IMR-90 (cell line): Measurements from ENCODE around the gene ATG4A. TPM values are rescaled to one million over a fixed set of nuclear protein-coding genes. Genes with fewer than 3 reads are reported as not detected.

Source experiments
- ATAC-seq: fragments of 200-7000 bp; cut with Tn5 transposase; 2 replicates; pipeline ENCODE4 v1.9.1; 2020; ENCODE audit warnings: low read depth, mild to moderate bottlenecking, moderate library complexity
- BruUV-seq: library from RNA; stranded (reverse); fragments of 400-500 nt; replicated peaks from 2 replicates; lab custom pipeline; 2021; lab: Mats Ljungman, UMichigan
- CTCF ChIA-PET: fragments of 300-600 bp; formaldehyde crosslinking; extraction: SDS; loops from one replicate; lab custom pipeline; 2021; ENCODE audit warnings: antibody characterized with exemption; lab: Yijun Ruan, JAX
- POLR2A ChIA-PET: fragments of 300-600 bp; sonication (Branson Sonifier 250); formaldehyde crosslinking; loops from one replicate; lab custom pipeline; 2022; ENCODE audit warnings: antibody characterized with exemption; ENCODE audit not compliant: unreplicated experiment; lab: Charles Lee
- DNase-seq: peaks from one replicate; pipeline ENCODE4 v3.0.0; 2013
- H2AFZ ChIP-seq: replicated peaks from 2 replicates; pipeline ENCODE3; 2013; ENCODE audit warnings: low read length, mild to moderate bottlenecking; ENCODE audit not compliant: poor library complexity
- H2AK5ac ChIP-seq: 2 replicates; pipeline ENCODE4 v1.6.1; 2013; ENCODE audit warnings: low read depth, low read length, inconsistent platforms
- H2AK9ac ChIP-seq: replicated peaks from 2 replicates; pipeline ENCODE3; 2013; ENCODE audit warnings: mild to moderate bottlenecking, low read depth, low read length, moderate library complexity; ENCODE audit not compliant: poor library complexity
- H2BK120ac ChIP-seq: 2 replicates; pipeline ENCODE4 v1.6.1; 2013; ENCODE audit warnings: low read depth, low read length, inconsistent platforms
- H2BK15ac ChIP-seq: 3 replicates; pipeline ENCODE4 v1.6.1; 2013; ENCODE audit warnings: low read depth, low read length, inconsistent platforms
- H2BK20ac ChIP-seq: 2 replicates; pipeline ENCODE4 v1.6.1; 2013; ENCODE audit warnings: low read depth, mild to moderate bottlenecking, inconsistent platforms, low read length, moderate library complexity
- H2BK5ac ChIP-seq: 2 replicates; pipeline ENCODE4 v1.6.1; 2013; ENCODE audit warnings: mild to moderate bottlenecking, low read depth, low read length, inconsistent platforms; ENCODE audit not compliant: poor library complexity, severe bottlenecking
- H3K14ac ChIP-seq: replicated peaks from 2 replicates; pipeline ENCODE4 v1.6.1; 2013; ENCODE audit warnings: low read depth, low read length, inconsistent platforms
- H3K18ac ChIP-seq: 2 replicates; pipeline ENCODE4 v1.6.1; 2013; ENCODE audit warnings: low read depth, low read length, control low read depth
- H3K23ac ChIP-seq: 2 replicates; pipeline ENCODE4 v1.6.1; 2013; ENCODE audit warnings: low read depth, low read length, inconsistent platforms
- H3K27ac ChIP-seq: 2 replicates; pipeline ENCODE4 v1.5.1; 2013; ENCODE audit warnings: mild to moderate bottlenecking, control low read depth, low read length; ENCODE audit not compliant: insufficient read depth
- H3K27me3 ChIP-seq: 2 replicates; pipeline ENCODE4 v1.6.1; 2013; ENCODE audit warnings: low read length; ENCODE audit not compliant: control insufficient read depth, insufficient read depth
- H3K36me3 ChIP-seq: 2 replicates; pipeline ENCODE4 v1.6.1; 2013; ENCODE audit warnings: low read length, mixed read lengths; ENCODE audit not compliant: control insufficient read depth, insufficient read depth
- H3K4ac ChIP-seq: 2 replicates; pipeline ENCODE4 v1.6.1; 2013; ENCODE audit warnings: low read depth, low read length, inconsistent platforms
- H3K4me1 ChIP-seq: 2 replicates; pipeline ENCODE4 v1.6.1; 2013; ENCODE audit warnings: low read length, mixed read lengths; ENCODE audit not compliant: control insufficient read depth, insufficient read depth
- H3K4me2 ChIP-seq: 2 replicates; pipeline ENCODE4 v1.6.1; 2013; ENCODE audit warnings: low read depth, mild to moderate bottlenecking, control low read depth, low read length, moderate library complexity
- H3K4me3 ChIP-seq: 2 replicates; pipeline ENCODE4 v1.5.1; 2013; ENCODE audit warnings: low read depth, mild to moderate bottlenecking, control low read depth, low read length, moderate library complexity; ENCODE audit not compliant: insufficient read depth
- H3K56ac ChIP-seq: 2 replicates; pipeline ENCODE4 v1.6.1; 2013; ENCODE audit warnings: low read length, inconsistent platforms; ENCODE audit not compliant: insufficient read depth; ENCODE audit errors: extremely low read depth
- H3K79me1 ChIP-seq, 2 experiments: 2 replicates each; pipeline ENCODE4 v1.6.1; 2013; ENCODE audit warnings: low read length in 2 of 2, inconsistent platforms in 1 of 2, low read depth in 1 of 2
- H3K9ac ChIP-seq: 2 replicates; pipeline ENCODE4 v1.6.1; 2013; ENCODE audit warnings: low read depth, low read length, control low read depth
- H3K9me1 ChIP-seq: 2 replicates; pipeline ENCODE4 v1.6.1; 2013; ENCODE audit warnings: low read length, inconsistent platforms; ENCODE audit not compliant: insufficient read depth
- H3K9me3 ChIP-seq: 2 replicates; pipeline ENCODE4 v1.6.1; 2013; ENCODE audit warnings: low read length; ENCODE audit not compliant: control insufficient read depth, insufficient read depth
- H4K20me1 ChIP-seq: 2 replicates; pipeline ENCODE4 v1.6.1; 2013; ENCODE audit warnings: low read length, inconsistent platforms; ENCODE audit not compliant: insufficient read depth
- H4K5ac ChIP-seq: 2 replicates; pipeline ENCODE4 v1.6.1; 2013; ENCODE audit warnings: mild to moderate bottlenecking, low read depth, low read length, control low read depth
- H4K8ac ChIP-seq, 2 experiments: 2 replicates each; pipeline ENCODE4 v1.6.1; 2013; ENCODE audit warnings: low read depth in 2 of 2, low read length in 2 of 2, control low read depth in 1 of 2, inconsistent platforms in 1 of 2
- H4K91ac ChIP-seq: 2 replicates; pipeline ENCODE4 v1.6.1; 2013; ENCODE audit warnings: low read depth, low read length, inconsistent platforms; ENCODE audit not compliant: insufficient read depth
- CEBPB ChIP-seq: IDR thresholded peaks from 2 replicates; pipeline ENCODE4 v1.6.1; 2012; ENCODE audit warnings: low read depth, low read length, improper control_type of control experiment
- MAFK ChIP-seq: IDR thresholded peaks from 2 replicates; pipeline ENCODE4 v1.6.1; 2012; ENCODE audit warnings: low read depth, low read length, improper control_type of control experiment
- RAD21 ChIP-seq: IDR thresholded peaks from 2 replicates; pipeline ENCODE4 v1.6.1; 2012; ENCODE audit warnings: low read length, improper control_type of control experiment
- RCOR1 ChIP-seq: IDR thresholded peaks from 2 replicates; pipeline ENCODE4 v1.6.1; 2012; ENCODE audit warnings: mild to moderate bottlenecking, low read length, improper control_type of control experiment; ENCODE audit not compliant: insufficient replicate concordance
- WGBS, 2 experiments: methylation state at CpG; one replicate each; pipeline versions ENCODE4 v1.1.5 to v1.1.7; 2013; ENCODE audit warnings: missing lambda C conversion rate in 2 of 2; ENCODE audit not compliant: insufficient read length in 1 of 2; ENCODE audit errors: extremely low coverage in 2 of 2; 5-methylcytosine and 5-hydroxymethylcytosine counted together
- dilution Hi-C: fragments of 300-500 bp; cut with HindIII; formaldehyde crosslinking; loops from one replicate; pipeline ENCODE4 v1.14.3; 2018; ENCODE audit warnings: low sequenced_read_pairs; ENCODE audit not compliant: unreplicated experiment
- in situ Hi-C: fragments of 300-500 bp; cut with MboI; formaldehyde crosslinking; loops from 3 replicates; pipeline ENCODE4 v1.14.3; 2019; ENCODE audit warnings: low sequenced_read_pairs, inconsistent platforms, mixed read lengths
- intact Hi-C: fragments of 100-400 bp; cut with micrococcal nuclease; formaldehyde crosslinking; loops from 2 replicates; pipeline ENCODE4 v1.10.0; 2022
- polyA plus RNA-seq, 3 experiments: library from polyadenylated mRNA; depleted of rRNA; stranded (reverse); fragments of >200 nt; gene quantifications; 2 replicates each; pipeline ENCODE4 v1.2.3, GENCODE V29; 2012; ENCODE audit warnings: low replicate concordance in 1 of 3
- total RNA-seq: library from RNA; depleted of rRNA; stranded (reverse); fragments of >200 nt; gene quantifications from 2 replicates; pipeline ENCODE4 v1.2.3, GENCODE V29; 2012
- TF ChIP-seq, protein P1 (sequence below): fragments of 150-350 bp; IDR thresholded peaks from 2 replicates; pipeline ENCODE4 v1.6.1; 2017; ENCODE audit warnings: mild to moderate bottlenecking, antibody characterized with exemption, low read length, low read depth

ATG4A gene
- total and polyA plus RNA-seq, 2 of the 4 experiments (the other 2 are of a cell fraction), result 8.2 to 14.7 TPM

DNA sequence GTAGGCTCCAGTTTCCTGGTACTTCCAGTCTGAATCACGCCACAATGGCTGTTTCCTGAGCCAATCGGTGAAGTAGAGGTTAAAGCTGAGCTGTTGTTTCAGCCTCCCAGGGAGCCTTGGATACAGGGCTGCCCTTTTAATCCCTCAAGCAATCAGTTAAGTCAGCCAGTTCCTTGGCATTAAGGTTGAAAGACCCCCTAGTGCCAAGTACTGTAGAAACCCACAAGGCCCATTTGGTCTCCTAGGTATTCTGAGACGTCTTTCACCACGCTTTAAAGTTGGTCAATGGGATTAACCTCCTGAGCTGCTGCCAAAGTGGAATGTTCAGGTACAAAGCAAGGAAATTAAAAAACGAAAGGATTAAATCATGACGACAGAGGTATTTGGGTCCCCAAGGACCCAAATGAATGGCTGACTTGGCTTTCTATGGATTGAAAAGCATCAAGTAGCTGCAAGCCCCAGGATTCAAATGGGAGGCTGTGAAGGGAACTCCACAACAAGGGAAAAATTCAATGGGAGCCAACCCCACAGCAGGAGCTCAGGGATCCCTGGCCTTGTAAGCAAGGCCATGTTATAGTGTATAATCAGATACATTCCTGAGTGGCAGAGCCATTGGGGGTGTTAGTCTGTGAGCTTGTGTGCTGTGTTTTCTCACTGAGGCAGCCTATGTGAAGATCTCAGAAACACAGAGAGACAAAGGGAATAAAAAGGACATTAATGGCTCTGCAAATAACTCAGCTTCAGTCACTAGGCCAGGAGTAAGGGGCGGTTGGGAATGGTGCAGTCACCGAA is 86.0 kb downstream of the ATG4A start:
- H3K27me3 ChIP-seq, result peaks cover 29% of the 10 kb centered on the region
- no peak overlapping the region for H2AK9ac ChIP-seq
- H3K9ac ChIP-seq, result no peak overlapping the region
- no peaks in the 10 kb centered on the region for H3K36me3 ChIP-seq
- in situ Hi-C loops (no loop called here), intact Hi-C loops (no loop called here), dilution Hi-C loops (no loop called here)
- H2AFZ ChIP-seq, result no peak overlapping the region
- H2BK5ac ChIP-seq, result no peak overlapping the region
- H3K4ac ChIP-seq, result no peak overlapping the region
- no peak overlapping the region for H2BK15ac ChIP-seq
- no peak overlapping the region for H2AK5ac ChIP-seq
- ChIA-PET POLR2A (no interaction called here), CTCF (interaction anchor here (0.5 kb wide), 1 partner anchor 46 kb away, joined by 5 read pairs; no protein-coding TSS in a partner anchor)
- no peak overlapping the region for H3K4me3 ChIP-seq
- TF ChIP-seq CEBPB (no peak), RCOR1 (no peak), RAD21 (no peak), MAFK (no peak)
- TF ChIP-seq, protein P1, sequence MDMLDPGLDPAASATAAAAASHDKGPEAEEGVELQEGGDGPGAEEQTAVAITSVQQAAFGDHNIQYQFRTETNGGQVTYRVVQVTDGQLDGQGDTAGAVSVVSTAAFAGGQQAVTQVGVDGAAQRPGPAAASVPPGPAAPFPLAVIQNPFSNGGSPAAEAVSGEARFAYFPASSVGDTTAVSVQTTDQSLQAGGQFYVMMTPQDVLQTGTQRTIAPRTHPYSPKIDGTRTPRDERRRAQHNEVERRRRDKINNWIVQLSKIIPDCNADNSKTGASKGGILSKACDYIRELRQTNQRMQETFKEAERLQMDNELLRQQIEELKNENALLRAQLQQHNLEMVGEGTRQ, result no peak
- no peak overlapping the region for H4K91ac ChIP-seq
- H4K8ac ChIP-seq, result no peak overlapping the region
- H3K23ac ChIP-seq, result no peak overlapping the region
- H2BK120ac ChIP-seq, result no peak overlapping the region
- no peaks in the 10 kb centered on the region; the same call in none of the 2 replicates for H3K9me1 ChIP-seq
- no peak for DNase-seq
- ATAC-seq, result no peak
- no peaks in the 10 kb centered on the region for H4K20me1 ChIP-seq
- H3K79me1 ChIP-seq, result no peaks in the 10 kb centered on the region
- no peaks in the 10 kb centered on the region for H3K4me1 ChIP-seq
- H4K5ac ChIP-seq, result no peak overlapping the region
- BruUV-seq, result no TSS peak
- no peak overlapping the region for H3K18ac ChIP-seq
- no peak overlapping the region for H2BK20ac ChIP-seq
- H3K4me2 ChIP-seq, result no peak overlapping the region
- H3K9me3 ChIP-seq, result no peaks in the 10 kb centered on the region
- no peak overlapping the region for H3K56ac ChIP-seq
- H3K14ac ChIP-seq, result no peak overlapping the region
- 46% methylated on average over 4 of the region's 8 CpGs; no CpG with 5 or more reads in 1 of the 2 experiments for WGBS, 2 experiments
- H3K27ac ChIP-seq, result no peak overlapping the region
